K562 (cell line): ENCODE results near the gene STT3A. TPM values are rescaled to one million over a fixed set of nuclear protein-coding genes. Genes with fewer than 3 reads are reported as not detected.

Source experiments
- ATAC-seq: fragments of 200-7000 bp; cut with Tn5 transposase; 3 replicates; pipeline ENCODE4 v1.9.1; 2020; ENCODE audit warnings: moderate library complexity
- BruUV-seq: library from RNA; stranded (reverse); fragments of 400-500 nt; replicated peaks from 2 replicates; lab custom pipeline; 2021; lab: Mats Ljungman, UMichigan
- CTCF ChIA-PET: fragments of 300-600 bp; formaldehyde crosslinking; extraction: SDS; loops from one replicate; lab custom pipeline; 2021; ENCODE audit warnings: low intra/inter-chr PET ratio; lab: Yijun Ruan, JAX
- POLR2A ChIA-PET: fragments of 300-600, 350-650 bp; sonication (Branson Sonifier 250); formaldehyde crosslinking; extraction: SDS; loops from one replicate; lab custom pipeline; 2021; ENCODE audit warnings: antibody characterized with exemption, inconsistent platforms; lab: Yijun Ruan, JAX
- DNase-seq, 4 experiments: peaks; one replicate each; pipeline versions ENCODE4 v3.0.0 to v3.0.0-alpha.2; 2011 to 2018; ENCODE audit warnings: low spot score in 3 of 4, mixed read lengths in 3 of 4; ENCODE audit errors: extremely low read depth in 1 of 4
- FAIRE-seq: peaks from 2 replicates; lab custom pipeline; 2011; peaks lifted over from hg19 to GRCh38; lab: Jason Lieb, UNC
- H2AFZ ChIP-seq: 2 replicates; pipeline ENCODE4 v1.6.0; 2011; ENCODE audit warnings: low read depth, low read length, control low read depth, inconsistent platforms
- H3K27ac ChIP-seq: fragments of 200-600 bp; 3 replicates; pipeline ENCODE4 v1.8.0; 2011; ENCODE audit warnings: low read depth, mild to moderate bottlenecking, control low read depth, inconsistent platforms, low read length, moderate library complexity, mixed read lengths; ENCODE audit errors: extremely low read depth
- H3K27me3 ChIP-seq, 2 experiments: fragments of 300-600 bp in 1 of 2; 2 replicates in 1 of 2; 3 replicates in 1 of 2; pipeline versions ENCODE4 v1.6.0 to v1.8.0; 2011; ENCODE audit warnings: inconsistent platforms in 2 of 2, low read length in 2 of 2, mild to moderate bottlenecking in 1 of 2, mixed read lengths in 1 of 2, moderate library complexity in 1 of 2; ENCODE audit not compliant: control insufficient read depth in 2 of 2, insufficient read depth in 2 of 2
- H3K36me3 ChIP-seq: fragments of 300-600 bp; 3 replicates; pipeline ENCODE4 v1.8.0; 2011; ENCODE audit warnings: mild to moderate bottlenecking, low read length, inconsistent platforms; ENCODE audit not compliant: control insufficient read depth, insufficient read depth
- H3K4me1 ChIP-seq, 2 experiments: fragments of 200-600 bp in 1 of 2; replicated peaks in 1 of 2; 2 replicates in 1 of 2; 3 replicates in 1 of 2; pipeline versions ENCODE4 v1.5.1 to v1.8.0; 2011; ENCODE audit warnings: inconsistent platforms in 2 of 2, low read length in 2 of 2, mild to moderate bottlenecking in 1 of 2, mixed read lengths in 1 of 2, moderate library complexity in 1 of 2; ENCODE audit not compliant: control insufficient read depth in 2 of 2, insufficient read depth in 2 of 2
- H3K4me2 ChIP-seq: 2 replicates; pipeline ENCODE4 v1.6.1; 2011; ENCODE audit warnings: low read length, control low read depth, inconsistent platforms, mixed read lengths; ENCODE audit not compliant: insufficient read depth
- H3K4me3 ChIP-seq: fragments of 200-600 bp; sonication (generic), shearing (Covaris generic); 2 replicates; pipeline ENCODE4 v1.5.1; 2016; ENCODE audit warnings: control low read depth, inconsistent platforms
- H3K79me2 ChIP-seq: fragments of 200-600 bp; 3 replicates; pipeline ENCODE4 v1.8.0; 2011; ENCODE audit warnings: low read length, inconsistent platforms; ENCODE audit not compliant: control insufficient read depth, insufficient read depth
- H3K9ac ChIP-seq, 2 experiments: 2 replicates each; pipeline versions ENCODE4 v1.6.0 to v1.6.1; 2011; ENCODE audit warnings: low read depth in 2 of 2, low read length in 2 of 2, control low read depth in 1 of 2, inconsistent platforms in 1 of 2, mild to moderate bottlenecking in 1 of 2, mixed read lengths in 1 of 2; ENCODE audit not compliant: insufficient read depth in 1 of 2
- H3K9me1 ChIP-seq: one replicate; pipeline ENCODE4 v1.6.0; 2011; ENCODE audit warnings: inconsistent platforms, mild to moderate bottlenecking, low read length, moderate library complexity; ENCODE audit not compliant: control insufficient read depth, insufficient read depth
- H3K9me3 ChIP-seq: replicated peaks from 2 replicates; pipeline ENCODE4 v1.5.1; 2011; ENCODE audit warnings: low read depth, low read length, inconsistent platforms; ENCODE audit not compliant: control insufficient read depth, insufficient read depth
- H4K20me1 ChIP-seq: replicated peaks from 2 replicates; pipeline ENCODE4 v1.6.1; 2011; ENCODE audit warnings: low read length, inconsistent platforms, mixed read lengths; ENCODE audit not compliant: control insufficient read depth, insufficient read depth
- ADNP ChIP-seq: fragments of 200-800 bp; sonication (Bioruptor generic); IDR thresholded peaks from 2 replicates; pipeline ENCODE4 v1.6.1; 2016; ENCODE audit warnings: missing genetic modification characterization, missing compliant biosample characterization
- DPF2 ChIP-seq: fragments of 450-650 bp; IDR thresholded peaks from 2 replicates; pipeline ENCODE4 v1.6.1; 2016
- ELF4 ChIP-seq: fragments of 450-650 bp; formaldehyde crosslinking; IDR thresholded peaks from 2 replicates; pipeline ENCODE4 v1.4.0; 2022; ENCODE audit warnings: missing genetic modification characterization
- GTF2F1 ChIP-seq: IDR thresholded peaks from 2 replicates; pipeline ENCODE4 v1.6.1; 2011; ENCODE audit warnings: low read depth, low read length, improper control_type of control experiment
- LCOR ChIP-seq: sonication (generic); formaldehyde crosslinking; IDR thresholded peaks from 2 replicates; pipeline ENCODE4 v1.8.0; 2022; ENCODE audit warnings: mild to moderate bottlenecking, missing genetic modification reagents
- MYNN ChIP-seq, 2 experiments: sonication (generic); formaldehyde crosslinking in 1 of 2; IDR thresholded peaks; 2 replicates each; pipeline versions ENCODE4 v1.5.0 to v1.6.1; 2016 to 2020; ENCODE audit warnings: antibody characterized with exemption in 1 of 2, missing genetic modification reagents in 1 of 2
- NR3C1 ChIP-seq: sonication (generic); formaldehyde crosslinking; IDR thresholded peaks from 2 replicates; pipeline ENCODE4 v1.8.1; 2022; ENCODE audit warnings: missing genetic modification reagents
- NR4A1 ChIP-seq, 2 experiments: fragments of 250-450 bp in 1 of 2; fragments of 450-650 bp in 1 of 2; sonication (Bioruptor Pico) in 1 of 2; IDR thresholded peaks; 2 replicates each; pipeline versions ENCODE4 v1.4.0 to v1.6.1; 2016 to 2020; ENCODE audit warnings: mild to moderate bottlenecking in 2 of 2, missing compliant biosample characterization in 1 of 2, missing genetic modification characterization in 1 of 2, moderate library complexity in 1 of 2
- RBM34 ChIP-seq: fragments of 200-400 bp; formaldehyde crosslinking; IDR thresholded peaks from 2 replicates; pipeline ENCODE4 v1.6.1; 2018; ENCODE audit warnings: low read length, borderline replicate concordance; ENCODE audit not compliant: insufficient read depth
- RHOXF2B ChIP-seq: fragments of 250-450 bp; sonication (Bioruptor Pico); conservative IDR thresholded peaks from 2 replicates; pipeline ENCODE4 v1.5.1; 2021
- SIN3A ChIP-seq, 2 experiments: fragments of 150-350 bp in 1 of 2; IDR thresholded peaks; 2 replicates each; pipeline ENCODE4 v1.6.1; 2011 to 2016; ENCODE audit warnings: borderline replicate concordance in 2 of 2, low read depth in 2 of 2, low read length in 2 of 2, mild to moderate bottlenecking in 2 of 2, moderate library complexity in 2 of 2; ENCODE audit not compliant: control insufficient read depth in 1 of 2
- TCF3 ChIP-seq: sonication (generic); formaldehyde crosslinking; IDR thresholded peaks from 2 replicates; pipeline ENCODE4 v1.4.0; 2020; ENCODE audit warnings: mild to moderate bottlenecking, missing genetic modification reagents
- ZNF444 ChIP-seq: fragments of 250-450 bp; sonication (Bioruptor Pico); IDR thresholded peaks from 2 replicates; pipeline ENCODE4 v1.4.0; 2020; ENCODE audit warnings: mild to moderate bottlenecking, moderate library complexity
- WGBS: fragments of 100-300 bp; shearing (Covaris generic); methylation state at CpG from one replicate; pipeline ENCODE4 v1.1.6; 2016; ENCODE audit warnings: low coverage, mixed read lengths; ENCODE audit not compliant: insufficient coverage; ENCODE audit errors: missing lambda C conversion rate; 5-methylcytosine and 5-hydroxymethylcytosine counted together
- in situ Hi-C: fragments of 300-500 bp; cut with MboI; formaldehyde crosslinking; loops from 4 replicates; pipeline ENCODE4 v1.15.0; 2018; ENCODE audit warnings: inconsistent platforms, mixed read lengths
- intact Hi-C: fragments of 100-400 bp; cut with micrococcal nuclease; formaldehyde crosslinking; loops from 2 replicates; pipeline ENCODE4 v1.14.2; 2022
- polyA plus RNA-seq, 8 experiments: library from polyadenylated mRNA; depleted of rRNA in 4 of 8; stranded (reverse) in 5 of 8; unstranded in 3 of 8; fragments of >200 nt; fragmentation: Nextera tagmentation in 2 of 8; fragmentation: Illumina TruSeq in 1 of 8; extraction: Ambion mirVana in 2 of 8; extraction: Trizol in 1 of 8; gene quantifications; 2 replicates each; pipeline versions ENCODE4 v1.2.1 to v1.2.3, GENCODE V29; 2011 to 2014; ENCODE audit warnings: inconsistent platforms in 1 of 8, missing spikeins in 1 of 8
- total RNA-seq, 7 experiments: library from RNA; depleted of rRNA in 6 of 7; stranded (reverse); fragments of >200 nt in 6 of 7; fragmentation: Illumina TruSeq in 2 of 7; extraction: Trizol in 2 of 7; gene quantifications; 2 replicates each; pipeline versions ENCODE4 v1.2.1 to v1.2.3, GENCODE V29; 2011 to 2021; ENCODE audit warnings: low replicate concordance in 1 of 7
- TF ChIP-seq, protein P1 (sequence below), 3 experiments: fragments of 200-800 bp in 1 of 3; fragments of 250-450 bp in 1 of 3; fragments of 450-650 bp in 1 of 3; sonication (Bioruptor Pico) in 1 of 3; sonication (Bioruptor generic) in 1 of 3; formaldehyde crosslinking in 1 of 3; IDR thresholded peaks; 2 replicates each; pipeline versions ENCODE4 v1.6.1 to v1.8.0; 2016 to 2022; ENCODE audit warnings: mild to moderate bottlenecking in 2 of 3, missing genetic modification characterization in 2 of 3, missing compliant biosample characterization in 1 of 3, moderate library complexity in 1 of 3
- TF ChIP-seq, protein P2 (sequence below), 2 experiments: fragments of 200-800 bp in 1 of 2; sonication (Bioruptor generic) in 1 of 2; sonication (generic) in 1 of 2; formaldehyde crosslinking in 1 of 2; IDR thresholded peaks in 1 of 2; conservative IDR thresholded peaks in 1 of 2; 2 replicates each; pipeline versions ENCODE4 v1.5.0 to v1.6.1; 2016 to 2020; ENCODE audit warnings: missing compliant biosample characterization in 1 of 2, missing genetic modification characterization in 1 of 2, missing genetic modification reagents in 1 of 2

The STT3A gene
- total and polyA plus RNA-seq, 9 of the 15 experiments (the other 6 are each of a cell fraction or from before 2014, with no cell fraction given) = 70.7 to 330 (median 192) TPM

DNA sequence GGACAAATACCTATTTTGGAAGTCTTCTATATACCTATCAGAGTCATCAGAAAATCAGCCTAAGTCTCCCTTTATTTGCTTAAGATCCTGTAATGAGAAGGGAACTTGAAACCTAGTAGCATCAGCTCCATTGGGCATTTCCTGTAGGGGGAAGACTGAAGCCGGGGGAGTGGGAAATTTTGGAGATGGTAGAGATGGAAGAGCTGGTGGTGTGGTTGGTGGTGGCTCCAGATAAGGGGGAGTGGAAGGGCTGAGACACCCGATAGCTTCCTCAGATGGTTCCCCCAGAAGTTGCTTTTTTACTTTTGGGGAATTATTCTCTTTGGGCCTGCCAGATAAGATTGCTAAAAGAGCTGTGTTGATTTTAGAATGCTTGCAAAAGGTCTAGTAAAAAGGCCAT is 39.7 kb upstream of the STT3A start:
- peak overlapping the region; percentile 21 for H2AFZ ChIP-seq
- H3K27me3 ChIP-seq = no peaks in the 10 kb centered on the region
- H3K36me3 ChIP-seq = no peaks in the 10 kb centered on the region
- peak overlapping the region in 1 of 2 experiments; percentile 28; a peak in 2 of 4 replicates for H3K9ac ChIP-seq
- ChIA-PET POLR2A (interaction anchor here (0.7 to 1.6 kb wide), 5 partner anchors 10 to 43 kb away, joined by 3 to 4 read pairs (median 3); partner anchors contain the start of gene EI24), CTCF (no interaction called here)
- H3K9me1 ChIP-seq = no peaks in the 10 kb centered on the region
- intact Hi-C loops = loop anchor here (1.0 to 10.0 kb wide), 5 partner anchors 39 to 172 kb away; partner anchors contain the start of genes CHEK1 and STT3A
- no peaks in the 10 kb centered on the region for H3K9me3 ChIP-seq
- no peaks in the 10 kb centered on the region for H4K20me1 ChIP-seq
- 0% methylated on average over 2 of the region's 2 CpGs for WGBS
- peaks cover 19 to 58% of the 10 kb centered on the region in 2 experiments for H3K4me1 ChIP-seq
- H3K79me2 ChIP-seq = no peaks in the 10 kb centered on the region
- H3K4me3 ChIP-seq = no peak overlapping the region
- BruUV-seq = no TSS peak
- H3K27ac ChIP-seq = peak overlapping the region; percentile 69
- FAIRE-seq (peak; percentile 76), ATAC-seq (peak; percentile 76), DNase-seq (peak; percentile 85 to 94 (median 90))
- in situ Hi-C loops = loop anchor here (10.0 kb wide), 1 partner anchor 322 kb away; no protein-coding TSS in a partner anchor
- peak overlapping the region; percentile 57 for H3K4me2 ChIP-seq
- TF ChIP-seq MYNN (IDR thresholded peaks at IDR 0.05) (peak; percentile 86), MYNN (CRISPR knock-in tag; IDR thresholded peaks at IDR 0.05) (no peak), RBM34 (no peak), LCOR (CRISPR knock-in tag) (peak; percentile 100), NR3C1 (CRISPR knock-in tag) (no peak), SIN3A (IDR thresholded peaks at IDR 0.05; ENCODE audit: borderline replicate concordance in 2 of 2, control insufficient read depth in 1 of 2, low read depth in 2 of 2, low read length in 2 of 2) (no peak), ADNP (tag) (0 out of 2 replicates have a peak, but pooled peaks have one; percentile 44), DPF2 (peak; percentile 99), ELF4 (CRISPR knock-in tag) (peak; percentile 80), NR4A1 (CRISPR knock-in tag; IDR thresholded peaks at IDR 0.05) (no peak), NR4A1 (tag; IDR thresholded peaks at IDR 0.05) (peak; percentile 64; the same call in 1 of the 2 replicates), RHOXF2B (CRISPR knock-in tag) (no peak), GTF2F1 (no peak), TCF3 (CRISPR knock-in tag) (peak; percentile 97), ZNF444 (CRISPR knock-in tag) (peak; percentile 60; the same call in 1 of the 2 replicates)
- TF ChIP-seq, protein P1, sequence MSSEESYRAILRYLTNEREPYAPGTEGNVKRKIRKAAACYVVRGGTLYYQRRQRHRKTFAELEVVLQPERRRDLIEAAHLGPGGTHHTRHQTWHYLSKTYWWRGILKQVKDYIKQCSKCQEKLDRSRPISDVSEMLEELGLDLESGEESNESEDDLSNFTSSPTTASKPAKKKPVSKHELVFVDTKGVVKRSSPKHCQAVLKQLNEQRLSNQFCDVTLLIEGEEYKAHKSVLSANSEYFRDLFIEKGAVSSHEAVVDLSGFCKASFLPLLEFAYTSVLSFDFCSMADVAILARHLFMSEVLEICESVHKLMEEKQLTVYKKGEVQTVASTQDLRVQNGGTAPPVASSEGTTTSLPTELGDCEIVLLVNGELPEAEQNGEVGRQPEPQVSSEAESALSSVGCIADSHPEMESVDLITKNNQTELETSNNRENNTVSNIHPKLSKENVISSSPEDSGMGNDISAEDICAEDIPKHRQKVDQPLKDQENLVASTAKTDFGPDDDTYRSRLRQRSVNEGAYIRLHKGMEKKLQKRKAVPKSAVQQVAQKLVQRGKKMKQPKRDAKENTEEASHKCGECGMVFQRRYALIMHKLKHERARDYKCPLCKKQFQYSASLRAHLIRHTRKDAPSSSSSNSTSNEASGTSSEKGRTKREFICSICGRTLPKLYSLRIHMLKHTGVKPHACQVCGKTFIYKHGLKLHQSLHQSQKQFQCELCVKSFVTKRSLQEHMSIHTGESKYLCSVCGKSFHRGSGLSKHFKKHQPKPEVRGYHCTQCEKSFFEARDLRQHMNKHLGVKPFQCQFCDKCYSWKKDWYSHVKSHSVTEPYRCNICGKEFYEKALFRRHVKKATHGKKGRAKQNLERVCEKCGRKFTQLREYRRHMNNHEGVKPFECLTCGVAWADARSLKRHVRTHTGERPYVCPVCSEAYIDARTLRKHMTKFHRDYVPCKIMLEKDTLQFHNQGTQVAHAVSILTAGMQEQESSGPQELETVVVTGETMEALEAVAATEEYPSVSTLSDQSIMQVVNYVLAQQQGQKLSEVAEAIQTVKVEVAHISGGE (CRISPR knock-in tag; IDR thresholded peaks at IDR 0.05) = peak in 2 of 3 experiments; percentile 54 to 93; a peak in 4 of 6 replicates
- TF ChIP-seq, protein P2, sequence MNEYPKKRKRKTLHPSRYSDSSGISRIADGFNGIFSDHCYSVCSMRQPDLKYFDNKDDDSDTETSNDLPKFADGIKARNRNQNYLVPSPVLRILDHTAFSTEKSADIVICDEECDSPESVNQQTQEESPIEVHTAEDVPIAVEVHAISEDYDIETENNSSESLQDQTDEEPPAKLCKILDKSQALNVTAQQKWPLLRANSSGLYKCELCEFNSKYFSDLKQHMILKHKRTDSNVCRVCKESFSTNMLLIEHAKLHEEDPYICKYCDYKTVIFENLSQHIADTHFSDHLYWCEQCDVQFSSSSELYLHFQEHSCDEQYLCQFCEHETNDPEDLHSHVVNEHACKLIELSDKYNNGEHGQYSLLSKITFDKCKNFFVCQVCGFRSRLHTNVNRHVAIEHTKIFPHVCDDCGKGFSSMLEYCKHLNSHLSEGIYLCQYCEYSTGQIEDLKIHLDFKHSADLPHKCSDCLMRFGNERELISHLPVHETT (CRISPR knock-in tag; conservative IDR thresholded peaks at IDR 0.05 in 1 of 2, IDR thresholded peaks at IDR 0.05 in 1 of 2) = peak in 1 of 2 experiments; percentile 81; a peak in 2 of 4 replicates
